Measurements from ENCODE around the gene RPSA. TPM values are rescaled to one million over a fixed set of nuclear protein-coding genes. Genes with fewer than 3 reads are reported as not detected.

RPSA gene
- total RNA-seq, 1 experiment from 2014 or later = 994 TPM

- no peaks in the 10 kb centered on the region for H3K9me3 ChIP-seq (ENCODE audit: low read depth, low read length, poor library complexity, severe bottlenecking)
- no peaks in the 10 kb centered on the region for H3K27me3 ChIP-seq (replicated peaks; ENCODE audit: insufficient read depth, low read depth, low read length, poor library complexity)
- peak overlapping the region; percentile 81 for H3K27ac ChIP-seq (ENCODE audit: low read depth, low read length, poor library complexity, severe bottlenecking)
- BruUV-seq (replicated peaks) = no TSS peak
- TF ChIP-seq EZH2 (IDR thresholded peaks at IDR 0.05; ENCODE audit: borderline replicate concordance, low read depth, low read length, poor library complexity, severe bottlenecking) = no peak
- TF ChIP-seq CTCF (conservative IDR thresholded peaks at IDR 0.05; ENCODE audit: low read depth, low read length) = no peak
- peak; percentile 89 for DNase-seq (ENCODE audit: low spot score)
- ChIA-PET CTCF (no interaction called here), POLR2A (ENCODE audit: low non-redundant PET) (no interaction called here)
- peak overlapping the region; percentile 72 for H3K4me3 ChIP-seq (ENCODE audit: low read depth, low read length, poor library complexity, severe bottlenecking)
- H3K4me1 ChIP-seq (ENCODE audit: insufficient read depth, low read length, poor library complexity, severe bottlenecking) = no peaks in the 10 kb centered on the region
- intact Hi-C loops (cut with micrococcal nuclease; ENCODE audit: unreplicated experiment) = no loop called here
- H3K36me3 ChIP-seq (ENCODE audit: insufficient read depth, low read length, poor library complexity, severe bottlenecking) = no peaks in the 10 kb centered on the region
Measured at GRCh38 chr3:39383881-39384664, 22.4 kb upstream of the RPSA start.

- no peak overlapping the region for H3K27ac ChIP-seq (ENCODE audit: low read depth, low read length, poor library complexity, severe bottlenecking)
- no peak for TF ChIP-seq CTCF (conservative IDR thresholded peaks at IDR 0.05; ENCODE audit: low read depth, low read length)
- TF ChIP-seq EZH2 (IDR thresholded peaks at IDR 0.05; ENCODE audit: borderline replicate concordance, low read depth, low read length, poor library complexity, severe bottlenecking) = no peak
- H3K36me3 ChIP-seq (ENCODE audit: insufficient read depth, low read length, poor library complexity, severe bottlenecking) = no peaks in the 10 kb centered on the region
- BruUV-seq (replicated peaks) = TSS peak; percentile 46
- H3K27me3 ChIP-seq (replicated peaks; ENCODE audit: insufficient read depth, low read depth, low read length, poor library complexity) = no peaks in the 10 kb centered on the region
- H3K9me3 ChIP-seq (ENCODE audit: low read depth, low read length, poor library complexity, severe bottlenecking) = no peaks in the 10 kb centered on the region
- POLR2A ChIA-PET (ENCODE audit: low non-redundant PET) = no interaction called here
- H3K4me3 ChIP-seq (ENCODE audit: low read depth, low read length, poor library complexity, severe bottlenecking) = peak overlapping the region; percentile 72
- CTCF ChIA-PET = no interaction called here
- no peaks in the 10 kb centered on the region for H3K4me1 ChIP-seq (ENCODE audit: insufficient read depth, low read length, poor library complexity, severe bottlenecking)
- intact Hi-C loops (cut with micrococcal nuclease; ENCODE audit: unreplicated experiment) = no loop called here
- DNase-seq (ENCODE audit: low spot score) = no peak
Measured at GRCh38 chr3:39384665-39385000, 21.9 kb upstream of the RPSA start.

- BruUV-seq (replicated peaks) = no TSS peak
Measured at GRCh38 chr3:39385456-39386090, 20.9 kb upstream of the RPSA start.

More at GRCh38 chr3:39385456-39386090, 20.9 kb upstream of the RPSA start:
- intact Hi-C loops (cut with micrococcal nuclease; ENCODE audit: unreplicated experiment) = no loop called here
- Histone ChIP-seq H3K4me1 (ENCODE audit: insufficient read depth, low read length, poor library complexity, severe bottlenecking) (no peaks in the 10 kb centered on the region), H3K27me3 (replicated peaks; ENCODE audit: insufficient read depth, low read depth, low read length, poor library complexity) (no peaks in the 10 kb centered on the region), H3K36me3 (ENCODE audit: insufficient read depth, low read length, poor library complexity, severe bottlenecking) (no peaks in the 10 kb centered on the region), H3K9me3 (ENCODE audit: low read depth, low read length, poor library complexity, severe bottlenecking) (no peaks in the 10 kb centered on the region), H3K27ac (ENCODE audit: low read depth, low read length, poor library complexity, severe bottlenecking) (no peak overlapping the region), H3K4me3 (ENCODE audit: low read depth, low read length, poor library complexity, severe bottlenecking) (no peak overlapping the region)
- CTCF ChIA-PET = no interaction called here
- POLR2A ChIA-PET (ENCODE audit: low non-redundant PET) = no interaction called here
- no peak for DNase-seq (ENCODE audit: low spot score)
- TF ChIP-seq CTCF (conservative IDR thresholded peaks at IDR 0.05; ENCODE audit: low read depth, low read length) = no peak
- TF ChIP-seq EZH2 (IDR thresholded peaks at IDR 0.05; ENCODE audit: borderline replicate concordance, low read depth, low read length, poor library complexity, severe bottlenecking) = no peak

All from A673 (cell line).